ENCODE results near the gene CHRFAM7A. TPM values are rescaled to one million over a fixed set of nuclear protein-coding genes. Genes with fewer than 3 reads are reported as not detected.
"Not testable (repeated sequence)": the region's sequence is repeated elsewhere in the genome, so short reads cannot be mapped to it uniquely, and the experiment has no call there.

CHRFAM7A gene
- total and polyA plus RNA-seq, 2 experiments from 2014 or later = 0.18 to 0.63 TPM

- not testable (repeated sequence) for H3K79me2 ChIP-seq; H2AFZ ChIP-seq; H3K9me2 ChIP-seq (replicated peaks; ENCODE audit: insufficient read depth); H4K20me1 ChIP-seq (ENCODE audit: insufficient read depth, poor library complexity, severe bottlenecking); H3K4me3 ChIP-seq; H3K4me1 ChIP-seq (ENCODE audit: insufficient read depth); H3K4me2 ChIP-seq; H3K27me3 ChIP-seq; H3K27ac ChIP-seq; H3K36me3 ChIP-seq (replicated peaks; ENCODE audit: insufficient read depth, low read depth); H3K9me3 ChIP-seq (ENCODE audit: low read depth); DNase-seq (ENCODE audit: low spot score)
- 95% methylated on average over 14 of the region's 17 CpGs for WGBS (ENCODE audit: low lambda C conversion rate, missing lambda C conversion rate)
Observed at GRCh38 chr15:30367246-30367645, 26.1 kb downstream of the CHRFAM7A start.

GRCh38 chr15:30361404-30361803 lies 31.9 kb downstream of the CHRFAM7A start:
- H3K79me2 ChIP-seq; H3K9me3 ChIP-seq (ENCODE audit: low read depth); H4K20me1 ChIP-seq (ENCODE audit: insufficient read depth, poor library complexity, severe bottlenecking); H3K36me3 ChIP-seq (replicated peaks; ENCODE audit: insufficient read depth, low read depth); H2AFZ ChIP-seq; H3K4me2 ChIP-seq; H3K27me3 ChIP-seq; DNase-seq (ENCODE audit: low spot score); H3K27ac ChIP-seq; H3K9me2 ChIP-seq (replicated peaks; ENCODE audit: insufficient read depth); H3K4me3 ChIP-seq; H3K4me1 ChIP-seq (ENCODE audit: insufficient read depth): not testable (repeated sequence)
- WGBS (ENCODE audit: low lambda C conversion rate, missing lambda C conversion rate) = 64% methylated on average over 2 of the region's 5 CpGs

DNA sequence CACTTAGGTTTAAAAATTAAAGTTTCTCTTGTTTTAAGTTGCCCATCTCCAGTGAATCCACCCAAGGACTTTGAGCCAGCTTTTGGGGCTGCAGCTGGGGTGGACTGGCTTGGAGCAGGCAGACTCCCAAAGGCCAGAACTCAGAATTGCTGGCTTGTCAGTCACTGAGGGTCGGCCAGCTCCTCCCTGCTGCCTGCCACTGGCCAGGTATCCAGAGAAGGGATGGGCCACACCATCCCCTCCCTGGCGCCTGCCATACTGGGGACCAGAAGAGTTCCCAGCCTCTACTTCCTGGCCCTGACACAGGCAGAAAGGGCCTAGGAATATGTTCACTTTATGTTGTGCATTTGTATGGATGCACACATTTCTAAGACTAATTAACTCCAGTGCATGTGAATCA lies 32.4 kb downstream of the CHRFAM7A start:
- H3K9me2 ChIP-seq (replicated peaks; ENCODE audit: insufficient read depth); DNase-seq (ENCODE audit: low spot score); H3K79me2 ChIP-seq; H3K27ac ChIP-seq; H3K4me3 ChIP-seq; H3K9me3 ChIP-seq (ENCODE audit: low read depth); H3K27me3 ChIP-seq; H3K4me2 ChIP-seq; H2AFZ ChIP-seq; H3K4me1 ChIP-seq (ENCODE audit: insufficient read depth); H3K36me3 ChIP-seq (replicated peaks; ENCODE audit: insufficient read depth, low read depth); H4K20me1 ChIP-seq (ENCODE audit: insufficient read depth, poor library complexity, severe bottlenecking): not testable (repeated sequence)
- no CpG with 5 or more reads among the region's 2 CpGs for WGBS (ENCODE audit: low lambda C conversion rate, missing lambda C conversion rate)

DNA sequence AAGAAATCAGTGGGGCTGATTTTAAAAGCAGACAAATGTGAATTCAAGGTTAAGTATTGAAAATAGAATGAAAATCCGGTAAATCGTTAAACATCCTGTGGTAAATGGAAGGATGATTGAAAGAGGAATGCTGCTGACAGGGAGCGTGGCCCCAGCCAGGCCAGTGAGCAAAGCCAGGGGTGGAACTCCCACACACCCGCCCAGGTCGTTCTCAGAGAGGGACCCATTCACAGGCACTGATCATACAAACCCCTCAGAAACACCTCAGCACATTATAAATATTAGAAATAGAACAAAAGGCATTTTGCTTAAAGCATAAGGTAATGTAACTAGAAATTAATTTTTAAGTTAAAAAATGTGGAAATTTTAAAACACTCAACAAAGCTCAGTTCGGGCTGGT lies 38.3 kb downstream of the CHRFAM7A start:
- H3K9me2 ChIP-seq (replicated peaks; ENCODE audit: insufficient read depth); H3K36me3 ChIP-seq (replicated peaks; ENCODE audit: insufficient read depth, low read depth); H3K4me3 ChIP-seq; H4K20me1 ChIP-seq (ENCODE audit: insufficient read depth, poor library complexity, severe bottlenecking); H3K27ac ChIP-seq; H2AFZ ChIP-seq; H3K4me2 ChIP-seq; H3K27me3 ChIP-seq; H3K9me3 ChIP-seq (ENCODE audit: low read depth); DNase-seq (ENCODE audit: low spot score); H3K79me2 ChIP-seq; H3K4me1 ChIP-seq (ENCODE audit: insufficient read depth): not testable (repeated sequence)
- WGBS (ENCODE audit: low lambda C conversion rate, missing lambda C conversion rate) = 72% methylated on average over 5 of the region's 6 CpGs

- not testable (repeated sequence) for DNase-seq (ENCODE audit: low spot score)
- WGBS (ENCODE audit: low lambda C conversion rate, missing lambda C conversion rate) = no CpG with 5 or more reads among the region's 5 CpGs
Observed at GRCh38 chr15:30349803-30350202, 43.5 kb downstream of the CHRFAM7A start.

GRCh38 chr15:30336584-30336983 lies 56.8 kb downstream of the CHRFAM7A start:
- H3K4me3 ChIP-seq; H3K27me3 ChIP-seq; H3K27ac ChIP-seq; H4K20me1 ChIP-seq (ENCODE audit: insufficient read depth, poor library complexity, severe bottlenecking); H3K36me3 ChIP-seq (replicated peaks; ENCODE audit: insufficient read depth, low read depth); DNase-seq (ENCODE audit: low spot score); H3K79me2 ChIP-seq; H3K9me2 ChIP-seq (replicated peaks; ENCODE audit: insufficient read depth); H3K4me2 ChIP-seq; H3K4me1 ChIP-seq (ENCODE audit: insufficient read depth); H2AFZ ChIP-seq; H3K9me3 ChIP-seq (ENCODE audit: low read depth): not testable (repeated sequence)
- no CpG with 5 or more reads among the region's 4 CpGs for whole genome bisulfite sequencing (ENCODE audit: low lambda C conversion rate, missing lambda C conversion rate)

More at GRCh38 chr15:30349803-30350202, 43.5 kb downstream of the CHRFAM7A start:
- H3K4me3 ChIP-seq; H3K27ac ChIP-seq; H3K4me1 ChIP-seq (ENCODE audit: insufficient read depth); H3K36me3 ChIP-seq (replicated peaks; ENCODE audit: insufficient read depth, low read depth); H3K27me3 ChIP-seq; H3K9me2 ChIP-seq (replicated peaks; ENCODE audit: insufficient read depth); H2AFZ ChIP-seq; H3K9me3 ChIP-seq (ENCODE audit: low read depth); H3K79me2 ChIP-seq; H4K20me1 ChIP-seq (ENCODE audit: insufficient read depth, poor library complexity, severe bottlenecking); H3K4me2 ChIP-seq: not testable (repeated sequence)

GRCh38 chr15:30334152-30334551 lies 59.2 kb downstream of the CHRFAM7A start:
- not testable (repeated sequence) for H3K9me3 ChIP-seq (ENCODE audit: low read depth); DNase-seq (ENCODE audit: low spot score); H2AFZ ChIP-seq; H3K36me3 ChIP-seq (replicated peaks; ENCODE audit: insufficient read depth, low read depth); H3K4me3 ChIP-seq; H3K27me3 ChIP-seq; H3K79me2 ChIP-seq; H3K4me1 ChIP-seq (ENCODE audit: insufficient read depth); H3K4me2 ChIP-seq; H3K27ac ChIP-seq; H3K9me2 ChIP-seq (replicated peaks; ENCODE audit: insufficient read depth); H4K20me1 ChIP-seq (ENCODE audit: insufficient read depth, poor library complexity, severe bottlenecking)
- 78% methylated on average over 2 of the region's 5 CpGs for WGBS (ENCODE audit: low lambda C conversion rate, missing lambda C conversion rate)

DNA sequence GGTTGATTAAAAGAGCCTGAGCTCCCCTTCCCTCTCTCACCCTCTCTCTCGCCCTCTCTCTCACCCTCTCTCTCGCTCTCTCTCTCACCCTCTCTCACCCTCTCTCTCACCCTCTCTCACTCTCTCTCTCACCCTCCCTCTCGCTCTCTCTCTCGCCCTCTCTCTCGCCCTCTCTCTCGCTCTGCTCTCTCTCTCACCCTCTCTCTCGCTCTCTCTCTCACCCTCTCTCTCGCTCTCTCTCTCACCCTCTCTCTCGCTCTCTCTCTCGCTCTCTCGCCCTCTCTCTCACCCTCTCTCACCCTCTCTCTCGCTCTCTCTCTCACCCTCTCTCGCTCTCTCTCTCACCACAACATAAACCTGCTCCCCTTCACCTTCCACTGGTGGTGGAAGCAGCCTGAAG lies 67.2 kb downstream of the CHRFAM7A start:
- not testable (repeated sequence) for H2AFZ ChIP-seq

GRCh38 chr15:30321063-30321462 lies 72.3 kb downstream of the CHRFAM7A start:
- H4K20me1 ChIP-seq (ENCODE audit: insufficient read depth, poor library complexity, severe bottlenecking); H3K27me3 ChIP-seq; H3K4me1 ChIP-seq (ENCODE audit: insufficient read depth); H3K36me3 ChIP-seq (replicated peaks; ENCODE audit: insufficient read depth, low read depth); H3K4me2 ChIP-seq; H2AFZ ChIP-seq; H3K4me3 ChIP-seq; DNase-seq (ENCODE audit: low spot score); H3K9me3 ChIP-seq (ENCODE audit: low read depth); H3K79me2 ChIP-seq; H3K27ac ChIP-seq; H3K9me2 ChIP-seq (replicated peaks; ENCODE audit: insufficient read depth): not testable (repeated sequence)
- WGBS (ENCODE audit: low lambda C conversion rate, missing lambda C conversion rate) = 100% methylated on average over 1 of the region's 5 CpGs

More for the DNA sequence above, 67.2 kb downstream of the CHRFAM7A start:
- not testable (repeated sequence) for H3K4me2 ChIP-seq; H3K4me3 ChIP-seq; H4K20me1 ChIP-seq (ENCODE audit: insufficient read depth, poor library complexity, severe bottlenecking); H3K36me3 ChIP-seq (replicated peaks; ENCODE audit: insufficient read depth, low read depth); H3K4me1 ChIP-seq (ENCODE audit: insufficient read depth); H3K79me2 ChIP-seq; H3K27me3 ChIP-seq; H3K27ac ChIP-seq; H3K9me3 ChIP-seq (ENCODE audit: low read depth); H3K9me2 ChIP-seq (replicated peaks; ENCODE audit: insufficient read depth)
- 89% methylated on average over 4 of the region's 13 CpGs for WGBS (ENCODE audit: low lambda C conversion rate, missing lambda C conversion rate)
- DNase-seq (ENCODE audit: low spot score) = peak; percentile 1

Data from hepatocyte (in vitro differentiated cells).